DND-41 (cell line): ENCODE data around the gene USB1.

Experiments
- ATAC-seq: fragments of 200-7000 bp; cut with Tn5 transposase; 3 replicates; pipeline ENCODE4 v1.9.1; 2021; ENCODE audit warnings: low read depth; ENCODE audit not compliant: insufficient read depth
- DNase-seq: peaks from one replicate; pipeline ENCODE4 v3.0.0-alpha.2; 2020
- H2AFZ ChIP-seq: 2 replicates; pipeline ENCODE4 v1.6.0; 2012; ENCODE audit warnings: low read depth, low read length
- H3K27ac ChIP-seq: 2 replicates; pipeline ENCODE4 v1.5.1; 2012; ENCODE audit warnings: low read length, inconsistent platforms
- H3K27me3 ChIP-seq: fragments of 200-600 bp; sonication (generic); 2 replicates; pipeline ENCODE4 v1.6.0; 2012; ENCODE audit warnings: low read length, mild to moderate bottlenecking, inconsistent platforms; ENCODE audit not compliant: insufficient read depth, poor library complexity
- H3K36me3 ChIP-seq: 2 replicates; pipeline ENCODE4 v1.5.1; 2012; ENCODE audit warnings: low read length, inconsistent platforms; ENCODE audit not compliant: insufficient read depth
- H3K4me1 ChIP-seq: 2 replicates; pipeline ENCODE4 v1.5.1; 2012; ENCODE audit warnings: mild to moderate bottlenecking, low read length; ENCODE audit not compliant: insufficient read depth
- H3K4me2 ChIP-seq: 2 replicates; pipeline ENCODE4 v1.6.0; 2012; ENCODE audit warnings: mild to moderate bottlenecking, moderate library complexity, low read length, inconsistent platforms; ENCODE audit not compliant: insufficient read depth
- H3K4me3 ChIP-seq, 2 experiments: fragments of 200-600 bp in 1 of 2; shearing (Covaris generic) in 1 of 2; 2 replicates each; pipeline ENCODE4 v1.5.1; 2012 to 2016; ENCODE audit warnings: inconsistent platforms in 2 of 2, low read length in 2 of 2, mild to moderate bottlenecking in 2 of 2, low read depth in 1 of 2, moderate library complexity in 1 of 2
- H3K79me2 ChIP-seq: 2 replicates; pipeline ENCODE4 v1.6.0; 2012; ENCODE audit warnings: low read length, inconsistent platforms; ENCODE audit not compliant: insufficient read depth
- H3K9ac ChIP-seq: 2 replicates; pipeline ENCODE4 v1.6.0; 2012; ENCODE audit warnings: low read depth, mild to moderate bottlenecking, inconsistent platforms, low read length, moderate library complexity
- H3K9me3 ChIP-seq: 2 replicates; pipeline ENCODE4 v1.5.1; 2012; ENCODE audit warnings: low read length, moderate library complexity, mild to moderate bottlenecking, inconsistent platforms; ENCODE audit not compliant: insufficient read depth, severe bottlenecking
- H4K20me1 ChIP-seq: 2 replicates; pipeline ENCODE4 v1.6.0; 2012; ENCODE audit warnings: low read length; ENCODE audit not compliant: insufficient read depth
- EZH2 ChIP-seq: IDR thresholded peaks from 3 replicates; pipeline ENCODE4 v1.6.1; 2012; ENCODE audit warnings: borderline replicate concordance, low read depth, mild to moderate bottlenecking, moderate library complexity, low read length, inconsistent platforms; ENCODE audit not compliant: severe bottlenecking
- TF ChIP-seq, protein P1 (sequence below): IDR thresholded peaks from 2 replicates; pipeline ENCODE4 v1.5.1; 2012; ENCODE audit warnings: borderline replicate concordance, low read length, moderate library complexity, mild to moderate bottlenecking; ENCODE audit not compliant: poor library complexity, severe bottlenecking; ENCODE audit errors: extremely low read depth

Gene USB1

DNA sequence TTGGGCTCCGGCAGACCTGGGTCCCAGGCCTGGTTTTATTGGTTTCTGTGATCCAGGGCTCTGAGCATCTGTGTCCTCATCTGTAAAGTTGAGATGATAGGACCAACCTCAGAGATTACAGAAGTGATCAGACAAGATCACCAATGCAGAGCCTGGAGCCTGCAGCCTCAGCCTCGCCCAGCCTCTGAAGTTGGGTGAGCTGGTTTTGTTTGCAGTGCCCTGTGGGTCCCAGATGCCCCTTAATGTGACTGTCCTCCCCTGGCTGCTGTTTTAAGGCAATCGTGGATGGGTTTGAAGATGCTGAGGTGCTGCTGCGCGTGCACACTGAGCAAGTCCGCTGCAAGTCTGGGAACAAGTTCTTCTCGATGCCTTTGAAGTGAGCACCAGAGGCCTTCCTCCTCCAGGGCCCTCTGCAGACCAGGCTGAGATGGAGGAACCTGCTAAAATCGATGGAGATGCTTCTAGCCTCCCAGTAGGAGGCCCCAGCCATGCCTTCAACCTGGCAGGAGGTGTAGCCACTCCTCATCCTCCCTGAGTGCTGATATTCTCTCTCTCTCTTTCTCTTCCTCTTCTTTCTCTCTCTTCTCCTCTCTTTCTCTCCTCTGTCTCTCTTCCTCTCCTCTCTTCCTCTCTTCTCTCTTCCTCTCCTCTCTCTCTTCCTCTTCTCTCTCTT, 18.8 kb downstream of the USB1 start:
- no peak overlapping the region for H3K9ac ChIP-seq
- no peak overlapping the region for H2AFZ ChIP-seq
- H3K9me3 ChIP-seq = no peaks in the 10 kb centered on the region
- ATAC-seq = peak; percentile 34
- no peak overlapping the region for H3K4me2 ChIP-seq
- TF ChIP-seq, protein P1, sequence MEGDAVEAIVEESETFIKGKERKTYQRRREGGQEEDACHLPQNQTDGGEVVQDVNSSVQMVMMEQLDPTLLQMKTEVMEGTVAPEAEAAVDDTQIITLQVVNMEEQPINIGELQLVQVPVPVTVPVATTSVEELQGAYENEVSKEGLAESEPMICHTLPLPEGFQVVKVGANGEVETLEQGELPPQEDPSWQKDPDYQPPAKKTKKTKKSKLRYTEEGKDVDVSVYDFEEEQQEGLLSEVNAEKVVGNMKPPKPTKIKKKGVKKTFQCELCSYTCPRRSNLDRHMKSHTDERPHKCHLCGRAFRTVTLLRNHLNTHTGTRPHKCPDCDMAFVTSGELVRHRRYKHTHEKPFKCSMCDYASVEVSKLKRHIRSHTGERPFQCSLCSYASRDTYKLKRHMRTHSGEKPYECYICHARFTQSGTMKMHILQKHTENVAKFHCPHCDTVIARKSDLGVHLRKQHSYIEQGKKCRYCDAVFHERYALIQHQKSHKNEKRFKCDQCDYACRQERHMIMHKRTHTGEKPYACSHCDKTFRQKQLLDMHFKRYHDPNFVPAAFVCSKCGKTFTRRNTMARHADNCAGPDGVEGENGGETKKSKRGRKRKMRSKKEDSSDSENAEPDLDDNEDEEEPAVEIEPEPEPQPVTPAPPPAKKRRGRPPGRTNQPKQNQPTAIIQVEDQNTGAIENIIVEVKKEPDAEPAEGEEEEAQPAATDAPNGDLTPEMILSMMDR = no peak
- TF ChIP-seq EZH2 = no peak
- H3K27ac ChIP-seq = no peak overlapping the region
- DNase-seq = no peak
- H3K36me3 ChIP-seq = peaks cover 12% of the 10 kb centered on the region
- H3K79me2 ChIP-seq = no peaks in the 10 kb centered on the region
- H3K4me1 ChIP-seq = peaks cover 1% of the 10 kb centered on the region; the same call in 1 of the 2 replicates
- H3K27me3 ChIP-seq = no peaks in the 10 kb centered on the region
- no peak overlapping the region for H3K4me3 ChIP-seq
- peaks cover 7% of the 10 kb centered on the region; the same call in 1 of the 2 replicates for H4K20me1 ChIP-seq

DNA sequence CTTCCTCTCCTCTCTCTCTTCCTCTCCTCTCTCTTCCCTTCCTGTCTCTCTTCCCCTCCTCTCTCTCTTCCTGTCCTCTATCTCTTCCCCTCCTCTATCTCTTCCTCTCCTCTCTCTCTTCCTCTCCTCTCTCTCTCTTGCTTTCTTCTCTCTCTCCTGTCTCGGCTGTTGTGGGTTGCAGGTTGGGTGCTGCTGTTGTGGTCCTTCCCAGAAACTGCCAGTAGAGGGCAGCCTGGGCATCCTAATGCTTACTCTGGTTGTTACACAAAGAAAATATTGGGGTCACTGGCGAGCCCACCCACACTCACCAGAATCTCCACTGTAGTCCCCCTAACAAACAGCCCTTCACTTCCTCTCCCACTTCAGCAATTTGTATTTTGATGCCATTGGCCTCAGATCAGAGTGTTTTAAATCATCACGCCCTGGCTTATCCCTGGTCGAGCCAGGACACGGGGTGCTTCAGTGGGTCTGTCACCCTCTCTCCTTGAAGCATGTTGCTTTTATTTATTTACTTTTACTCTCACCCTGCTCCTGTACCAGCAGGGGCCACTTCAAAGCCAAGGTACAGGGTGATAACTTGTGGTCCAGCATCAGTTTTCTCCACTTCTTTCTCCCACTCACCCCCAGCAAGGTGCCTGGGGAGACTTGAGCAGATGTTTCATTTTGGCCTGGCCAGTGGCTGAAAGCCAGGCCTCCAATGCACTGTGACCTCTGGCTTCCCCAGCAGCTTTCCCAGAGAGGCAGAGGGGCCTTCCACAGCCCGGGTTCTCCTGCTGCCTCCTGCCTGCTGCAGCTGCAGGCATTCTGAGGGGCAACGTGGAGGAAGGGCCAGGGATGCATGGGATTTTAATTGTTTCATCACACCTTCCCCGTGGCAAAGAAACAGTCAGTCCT, 19.7 kb downstream of the USB1 start:
- no peak overlapping the region for H3K9ac ChIP-seq
- H3K9me3 ChIP-seq = no peaks in the 10 kb centered on the region
- ATAC-seq = peak; percentile 71
- H4K20me1 ChIP-seq = peaks cover 7% of the 10 kb centered on the region; the same call in 1 of the 2 replicates
- H3K79me2 ChIP-seq = no peaks in the 10 kb centered on the region
- H3K4me1 ChIP-seq = peaks cover 10% of the 10 kb centered on the region
- H3K4me2 ChIP-seq = no peak overlapping the region
- TF ChIP-seq, protein P1 = peak; percentile 92
- no peak for TF ChIP-seq EZH2
- no peak overlapping the region for H3K4me3 ChIP-seq
- H3K27ac ChIP-seq = no peak overlapping the region
- peaks cover 12% of the 10 kb centered on the region for H3K36me3 ChIP-seq
- no peak overlapping the region for H2AFZ ChIP-seq
- peak; percentile 78 for DNase-seq
- no peaks in the 10 kb centered on the region for H3K27me3 ChIP-seq

DNA sequence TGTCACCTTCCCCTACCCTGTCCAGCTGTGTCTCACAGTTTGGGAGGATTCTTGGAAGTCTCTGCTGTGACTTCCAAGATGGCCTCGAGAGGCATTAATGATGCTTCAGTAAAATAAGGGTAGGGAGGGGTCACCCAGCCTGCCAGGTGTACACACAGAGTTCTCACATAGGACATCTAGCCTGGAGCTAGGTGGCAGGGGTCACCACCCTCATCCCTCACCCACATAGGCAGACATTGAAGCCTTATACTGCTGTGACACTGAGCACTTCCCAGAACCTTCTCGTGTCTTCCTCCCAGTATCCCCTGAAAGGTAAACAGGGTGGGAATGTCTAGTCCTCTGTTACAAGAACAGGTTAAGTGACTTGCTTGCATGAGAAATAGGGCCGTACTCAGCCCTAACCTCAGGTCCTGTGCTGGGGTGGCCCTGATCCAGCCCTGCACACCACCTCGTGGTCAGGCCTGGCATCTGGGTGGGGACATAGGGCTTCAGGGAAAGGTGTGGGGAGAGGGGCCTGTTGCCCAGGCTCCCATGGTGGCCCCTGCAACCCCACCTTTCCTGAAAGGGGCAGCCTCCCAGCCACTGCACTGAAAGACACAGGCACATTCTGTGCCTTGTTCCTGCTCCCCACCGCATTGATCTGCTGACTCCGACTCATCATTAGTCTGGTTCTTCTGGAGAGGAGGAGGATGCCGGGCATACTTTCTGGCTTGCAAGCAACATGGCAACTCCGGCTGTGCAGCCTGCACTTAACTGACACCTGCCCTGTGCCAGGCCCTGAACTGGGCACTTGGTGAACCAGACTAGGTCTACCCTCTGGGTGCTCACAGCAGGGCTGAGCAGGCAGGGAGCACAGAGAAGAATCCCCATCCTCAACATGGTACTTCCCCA, 20.7 kb downstream of the USB1 start:
- TF ChIP-seq EZH2 = no peak
- TF ChIP-seq, protein P1 = no peak
- H3K4me1 ChIP-seq = peaks cover 19% of the 10 kb centered on the region
- H3K4me2 ChIP-seq = no peak overlapping the region
- ATAC-seq (no peak), DNase-seq (no peak)
- H3K36me3 ChIP-seq = peaks cover 12% of the 10 kb centered on the region
- no peaks in the 10 kb centered on the region for H3K27me3 ChIP-seq
- H3K79me2 ChIP-seq = no peaks in the 10 kb centered on the region
- no peak overlapping the region for H3K4me3 ChIP-seq
- no peak overlapping the region for H3K9ac ChIP-seq
- no peak overlapping the region for H3K27ac ChIP-seq
- H2AFZ ChIP-seq = no peak overlapping the region
- peaks cover 7% of the 10 kb centered on the region; the same call in 1 of the 2 replicates for H4K20me1 ChIP-seq
- H3K9me3 ChIP-seq = no peaks in the 10 kb centered on the region
